Tongue (tissue), 2 donors: Measurements from ENCODE around the gene MTMR2. TPM values are rescaled to one million over a fixed set of nuclear protein-coding genes. Genes with fewer than 3 reads are reported as not detected.
"Not testable (repeated sequence)": the region's sequence is repeated elsewhere in the genome, so short reads cannot be mapped to it uniquely, and the experiment has no call there.

ENCODE experiments used
- DNase-seq: peaks from one replicate; pipeline ENCODE4 v3.0.0-alpha.2; 2015
- total RNA-seq: library from RNA; depleted of rRNA; stranded (reverse); fragments of >200 nt; gene quantifications from one replicate; pipeline ENCODE4 v1.2.3, GENCODE V29; 2014

MTMR2 gene
- total RNA-seq, 1 donor from 2014 or later, result 32.0 TPM

- DNase-seq, result not testable (repeated sequence)
Measured at GRCh38 chr11:95806464-95806863, 117.4 kb downstream of the MTMR2 start.

- DNase-seq, result no peak
Measured at GRCh38 chr11:95805869-95806268, 118.0 kb downstream of the MTMR2 start.

- no peak for DNase-seq
Measured at GRCh38 chr11:95803973-95804372, 119.9 kb downstream of the MTMR2 start.

- DNase-seq, result no peak
Measured at GRCh38 chr11:95802806-95803205, 121.1 kb downstream of the MTMR2 start.

GRCh38 chr11:95800438-95800837 is 123.5 kb downstream of the MTMR2 start:
- no peak for DNase-seq

- no peak for DNase-seq
Measured at GRCh38 chr11:95799546-95799945, 124.4 kb downstream of the MTMR2 start.

GRCh38 chr11:95796501-95796900 is 127.4 kb downstream of the MTMR2 start:
- DNase-seq, result no peak

- DNase-seq, result no peak
Measured at GRCh38 chr11:95795627-95796295, 128.1 kb downstream of the MTMR2 start.

- DNase-seq, result no peak
Measured at GRCh38 chr11:95794086-95794485, 129.8 kb downstream of the MTMR2 start.

GRCh38 chr11:95793116-95793515 is 130.8 kb downstream of the MTMR2 start:
- DNase-seq, result no peak

- DNase-seq, result no peak
Measured at GRCh38 chr11:95792700-95793099, 131.2 kb downstream of the MTMR2 start.

GRCh38 chr11:95792200-95792599 is 131.7 kb downstream of the MTMR2 start:
- no peak for DNase-seq

GRCh38 chr11:95791709-95792033 is 132.2 kb downstream of the MTMR2 start:
- DNase-seq, result no peak

GRCh38 chr11:95790933-95791708 is 132.8 kb downstream of the MTMR2 start:
- peak; percentile 85 for DNase-seq

- peak; percentile 99 for DNase-seq
Measured at GRCh38 chr11:95790123-95790932, 133.6 kb downstream of the MTMR2 start, which contains the start of gene CEP57. Gene CEP57 (plus strand): TSS chr11:95790498. CDS start chr11:95790699, 201 bp downstream.

- DNase-seq, result peak; percentile 100
Measured at GRCh38 chr11:95789506-95790122, 134.3 kb downstream of the MTMR2 start, which contains the start of gene FAM76B. Gene FAM76B (minus strand): TSS chr11:95789782. CDS start chr11:95789478, 304 bp downstream.

GRCh38 chr11:95788921-95789505 is 134.9 kb downstream of the MTMR2 start:
- peak; percentile 69 for DNase-seq
